Esophagus muscularis mucosa (tissue), 4 donors: Measurements from ENCODE around the gene JADE2. TPM values are rescaled to one million over a fixed set of nuclear protein-coding genes. Genes with fewer than 3 reads are reported as not detected.

Experiments
- DNase-seq: peaks from one replicate; pipeline ENCODE4 v3.0.0-alpha.2; 2017; ENCODE audit errors: extremely low spot score
- H3K27ac ChIP-seq, 4 donors: fragments of 200-600 bp; sonication (generic); replicated peaks in 1 of 4; 1 replicate in 3 of 4; 2 replicates in 1 of 4; pipeline ENCODE4 v1.5.1; 2016 to 2019; ENCODE audit warnings: mild to moderate bottlenecking in 1 of 4
- H3K27me3 ChIP-seq, 4 donors: fragments of 200-600 bp; sonication (generic); one replicate each; pipeline versions ENCODE4 v1.5.1 to v1.6.0; 2016 to 2019
- H3K36me3 ChIP-seq, 4 donors: fragments of 200-600 bp; sonication (generic); one replicate each; pipeline ENCODE4 v1.5.1; 2016 to 2019
- H3K4me1 ChIP-seq, 4 donors: fragments of 200-600 bp; sonication (generic); one replicate each; pipeline ENCODE4 v1.5.1; 2016 to 2019
- H3K4me3 ChIP-seq, 4 donors: fragments of 200-600 bp; sonication (generic); 1 replicate in 2 of 4; 2 replicates in 2 of 4; pipeline ENCODE4 v1.5.1; 2016 to 2019; ENCODE audit warnings: mild to moderate bottlenecking in 4 of 4, moderate library complexity in 1 of 4
- H3K9me3 ChIP-seq, 4 donors: fragments of 200-600 bp; sonication (generic); 1 replicate in 3 of 4; 2 replicates in 1 of 4; pipeline ENCODE4 v1.5.1; 2016 to 2019
- CTCF ChIP-seq, 3 experiments: fragments of 200-600 bp in 2 of 3; fragments of 450-650 bp in 1 of 3; sonication (generic) in 2 of 3; IDR thresholded peaks; one replicate each; pipeline ENCODE4 v1.5.1; 2017 to 2019; ENCODE audit warnings: antibody characterized with exemption in 3 of 3, mild to moderate bottlenecking in 2 of 3, moderate library complexity in 1 of 3
- EP300 ChIP-seq: sonication (generic); formaldehyde crosslinking; IDR thresholded peaks from one replicate; pipeline ENCODE4 v1.6.1; 2017; ENCODE audit warnings: antibody characterized with exemption
- POLR2A ChIP-seq: fragments of 450-650 bp; IDR thresholded peaks from one replicate; pipeline ENCODE4 v1.6.1; 2017; ENCODE audit warnings: antibody characterized with exemption, moderate library complexity, mild to moderate bottlenecking, low read depth
- POLR2AphosphoS5 ChIP-seq, 2 donors: sonication (generic); formaldehyde crosslinking; IDR thresholded peaks; one replicate each; pipeline ENCODE4 v1.6.1; 2017; ENCODE audit warnings: antibody characterized with exemption in 2 of 2
- whole genome bisulfite sequencing: methylation state at CpG from one replicate; pipeline ENCODE4 v1.1.5; 2018; 5-methylcytosine and 5-hydroxymethylcytosine counted together
- intact Hi-C: fragments of 100-400 bp; cut with DNase I; formaldehyde crosslinking; loops from one replicate; pipeline ENCODE4 v1.15.1; 2023
- total RNA-seq, 4 donors: library from RNA; depleted of rRNA; stranded (reverse); fragments of >200 nt; gene quantifications; one replicate each; pipeline versions ENCODE4 v1.1.0 to v1.2.1, GENCODE V29; 2016

The JADE2 gene
- total RNA-seq, 4 donors from 2014 or later = 55.5 to 95.5 (median 77.1) TPM

- no peaks in the 10 kb centered on the region for H3K4me1 ChIP-seq
- DNase-seq = no peak
- intact Hi-C loops = no loop called here
- TF ChIP-seq POLR2A (no peak), CTCF (IDR thresholded peaks at IDR 0.05) (no peak), EP300 (no peak), POLR2AphosphoS5 (IDR thresholded peaks at IDR 0.05) (no peak)
- no peaks in the 10 kb centered on the region for H3K27me3 ChIP-seq
- no peak overlapping the region for H3K4me3 ChIP-seq
- H3K36me3 ChIP-seq = peaks cover 22 to 95% (median 82%) of the 10 kb centered on the region in 4 donors
- 93% methylated on average over 4 of the region's 4 CpGs for WGBS
- no peak overlapping the region for H3K27ac ChIP-seq
- H3K9me3 ChIP-seq = no peaks in the 10 kb centered on the region
Measured at GRCh38 chr5:134611515-134611914, 86.0 kb downstream of the JADE2 start.

GRCh38 chr5:134614450-134615085, 89.1 kb downstream of the JADE2 start:
- Histone ChIP-seq H3K27me3 (no peaks in the 10 kb centered on the region), H3K9me3 (no peaks in the 10 kb centered on the region), H3K36me3 (peaks cover 25 to 95% (median 82%) of the 10 kb centered on the region in 4 donors), H3K4me1 (no peaks in the 10 kb centered on the region), H3K27ac (no peak overlapping the region), H3K4me3 (no peak overlapping the region)
- intact Hi-C loops = no loop called here
- TF ChIP-seq CTCF (IDR thresholded peaks at IDR 0.05) (no peak), EP300 (no peak), POLR2A (no peak), POLR2AphosphoS5 (IDR thresholded peaks at IDR 0.05) (no peak)
- no peak for DNase-seq
- whole genome bisulfite sequencing = 91% methylated on average over 5 of the region's 5 CpGs

- 100% methylated on average over 2 of the region's 2 CpGs for WGBS
- intact Hi-C loops = no loop called here
- peaks cover 30 to 97% (median 69%) of the 10 kb centered on the region in 4 donors for H3K36me3 ChIP-seq
Measured at GRCh38 chr5:134620634-134621033, 95.2 kb downstream of the JADE2 start.

GRCh38 chr5:134625559-134625958, 100.1 kb downstream of the JADE2 start:
- no peaks in the 10 kb centered on the region for H3K9me3 ChIP-seq
- H3K4me1 ChIP-seq = peaks cover 6 to 19% (median 10%) of the 10 kb centered on the region in 4 donors
- TF ChIP-seq POLR2AphosphoS5 (IDR thresholded peaks at IDR 0.05) (no peak), POLR2A (no peak), CTCF (IDR thresholded peaks at IDR 0.05) (no peak), EP300 (no peak)
- no peak overlapping the region for H3K27ac ChIP-seq
- no peaks in the 10 kb centered on the region for H3K27me3 ChIP-seq
- 84% methylated on average over 1 of the region's 1 CpG for WGBS
- peaks cover 3 to 62% (median 30%) of the 10 kb centered on the region in 4 donors for H3K36me3 ChIP-seq
- H3K4me3 ChIP-seq = no peak overlapping the region
- intact Hi-C loops = no loop called here
- DNase-seq = peak; percentile 57

More at GRCh38 chr5:134620634-134621033, 95.2 kb downstream of the JADE2 start:
- H3K9me3 ChIP-seq = no peaks in the 10 kb centered on the region
- no peaks in the 10 kb centered on the region for H3K27me3 ChIP-seq
- no peaks in the 10 kb centered on the region for H3K4me1 ChIP-seq
- H3K4me3 ChIP-seq = no peak overlapping the region
- TF ChIP-seq CTCF (IDR thresholded peaks at IDR 0.05) = no peak
- no peak for TF ChIP-seq EP300
- TF ChIP-seq POLR2AphosphoS5 (IDR thresholded peaks at IDR 0.05) = no peak
- TF ChIP-seq POLR2A = no peak
- no peak for DNase-seq
- H3K27ac ChIP-seq = no peak overlapping the region
